H9 (cell line): ENCODE results near the gene POU2AF3. TPM values are rescaled to one million over a fixed set of nuclear protein-coding genes. Genes with fewer than 3 reads are reported as not detected.

Experiments used
- DNase-seq: peaks from one replicate; pipeline ENCODE4 v3.0.0-alpha.2; 2017
- H2AFZ ChIP-seq: one replicate; pipeline ENCODE4 v1.6.1; 2013; ENCODE audit warnings: mild to moderate bottlenecking, low read length, control low read depth, moderate library complexity
- H2AK5ac ChIP-seq: 2 replicates; pipeline ENCODE4 v1.6.1; 2013; ENCODE audit warnings: low read length, control low read depth, mixed read lengths; ENCODE audit not compliant: insufficient read length
- H2BK120ac ChIP-seq: one replicate; pipeline ENCODE4 v1.6.1; 2013; ENCODE audit warnings: low read depth, mild to moderate bottlenecking, low read length, control low read depth, inconsistent platforms; ENCODE audit not compliant: poor library complexity, severe bottlenecking
- H2BK12ac ChIP-seq: 2 replicates; pipeline ENCODE4 v1.6.1; 2013; ENCODE audit warnings: low read length, control low read depth, mixed read lengths, low read depth; ENCODE audit not compliant: insufficient read length
- H2BK15ac ChIP-seq: 2 replicates; pipeline ENCODE4 v1.6.1; 2013; ENCODE audit warnings: low read depth, low read length, control low read depth
- H2BK20ac ChIP-seq: one replicate; pipeline ENCODE4 v1.6.1; 2013; ENCODE audit warnings: low read depth, mild to moderate bottlenecking, low read length, control low read depth, inconsistent platforms; ENCODE audit not compliant: poor library complexity, severe bottlenecking
- H2BK5ac ChIP-seq: 2 replicates; pipeline ENCODE4 v1.6.1; 2013; ENCODE audit warnings: low read length, control low read depth, mixed read lengths; ENCODE audit not compliant: insufficient read length
- H3K14ac ChIP-seq: 2 replicates; pipeline ENCODE4 v1.6.1; 2013; ENCODE audit warnings: low read length, control low read depth; ENCODE audit not compliant: insufficient read depth
- H3K18ac ChIP-seq: 2 replicates; pipeline ENCODE4 v1.6.1; 2013; ENCODE audit warnings: low read depth, mild to moderate bottlenecking, mixed read lengths, low read length, control low read depth; ENCODE audit not compliant: insufficient read length
- H3K23ac ChIP-seq: 2 replicates; pipeline ENCODE4 v1.6.1; 2013; ENCODE audit warnings: low read length, control low read depth, mixed read lengths, low read depth; ENCODE audit not compliant: insufficient read length
- H3K23me2 ChIP-seq: 2 replicates; pipeline ENCODE4 v1.6.1; 2013; ENCODE audit warnings: low read depth, mild to moderate bottlenecking, mixed read lengths, low read length, control low read depth; ENCODE audit not compliant: insufficient read length, poor library complexity, severe bottlenecking
- H3K27ac ChIP-seq: 2 replicates; pipeline ENCODE4 v1.5.1; 2013; ENCODE audit warnings: low read length, control low read depth, mixed read lengths, low read depth; ENCODE audit not compliant: insufficient read length
- H3K27me3 ChIP-seq: 2 replicates; pipeline ENCODE4 v1.6.1; 2013; ENCODE audit warnings: low read length, control low read depth, inconsistent platforms; ENCODE audit not compliant: insufficient read depth
- H3K4ac ChIP-seq: 2 replicates; pipeline ENCODE4 v1.6.1; 2013; ENCODE audit warnings: low read depth, mild to moderate bottlenecking, control low read depth, inconsistent platforms, low read length, moderate library complexity
- H3K4me1 ChIP-seq: 2 replicates; pipeline ENCODE4 v1.6.1; 2013; ENCODE audit warnings: low read length, control low read depth, inconsistent platforms; ENCODE audit not compliant: insufficient read depth
- H3K4me2 ChIP-seq: 2 replicates; pipeline ENCODE4 v1.6.1; 2013; ENCODE audit warnings: low read length, control low read depth, mixed read lengths; ENCODE audit not compliant: insufficient read length, insufficient read depth
- H3K56ac ChIP-seq: 2 replicates; pipeline ENCODE4 v1.6.1; 2013; ENCODE audit warnings: low read depth, mild to moderate bottlenecking, mixed read lengths, low read length, control low read depth; ENCODE audit not compliant: insufficient read length
- H3K79me1 ChIP-seq: 2 replicates; pipeline ENCODE4 v1.6.1; 2013; ENCODE audit warnings: low read depth, mild to moderate bottlenecking, moderate library complexity, low read length, control low read depth, inconsistent platforms; ENCODE audit not compliant: insufficient read depth, poor library complexity, severe bottlenecking
- H3K79me2 ChIP-seq: 2 replicates; pipeline ENCODE4 v1.6.1; 2013; ENCODE audit warnings: low read length, control low read depth, inconsistent platforms; ENCODE audit not compliant: insufficient read depth
- H3K9ac ChIP-seq: 2 replicates; pipeline ENCODE4 v1.6.1; 2013; ENCODE audit warnings: low read length, control low read depth, mixed read lengths; ENCODE audit not compliant: insufficient read length; ENCODE audit errors: extremely low read depth
- H3K9me3 ChIP-seq: one replicate; pipeline ENCODE4 v1.6.1; 2013; ENCODE audit warnings: low read depth, low read length, inconsistent platforms; ENCODE audit not compliant: control insufficient read depth
- H3T11ph ChIP-seq: one replicate; pipeline ENCODE4 v1.6.1; 2013; ENCODE audit warnings: mild to moderate bottlenecking, low read length, control low read depth, inconsistent platforms
- H4K20me1 ChIP-seq: one replicate; pipeline ENCODE4 v1.6.1; 2013; ENCODE audit not compliant: control insufficient read depth, insufficient read length, insufficient read depth
- H4K5ac ChIP-seq: 2 replicates; pipeline ENCODE4 v1.6.1; 2013; ENCODE audit warnings: low read depth, mild to moderate bottlenecking, mixed read lengths, low read length, control low read depth; ENCODE audit not compliant: insufficient read length
- H4K8ac ChIP-seq: replicated peaks from 2 replicates; pipeline ENCODE4 v1.6.1; 2013; ENCODE audit warnings: low read length, control low read depth, mixed read lengths, low read depth; ENCODE audit not compliant: insufficient read length
- H4K91ac ChIP-seq: 2 replicates; pipeline ENCODE4 v1.6.1; 2013; ENCODE audit warnings: low read depth, mild to moderate bottlenecking, moderate library complexity, mixed read lengths, low read length, control low read depth; ENCODE audit not compliant: insufficient read length
- H3K27ac Mint-ChIP-seq, 3 experiments: 2 replicates in 2 of 3; 3 replicates in 1 of 3; pipeline ENCODE4 v1.8.0; 2020 to 2021; ENCODE audit warnings: mixed read lengths in 3 of 3, mild to moderate bottlenecking in 1 of 3, moderate library complexity in 1 of 3
- H3K27me3 Mint-ChIP-seq: 2 replicates; pipeline ENCODE4 v1.8.0; 2021; ENCODE audit warnings: low read depth, mild to moderate bottlenecking, moderate library complexity, mixed read lengths
- H3K36me3 Mint-ChIP-seq, 3 experiments: 2 replicates in 2 of 3; 3 replicates in 1 of 3; pipeline ENCODE4 v1.8.0; 2020 to 2021; ENCODE audit warnings: low read depth in 3 of 3, mixed read lengths in 3 of 3; ENCODE audit not compliant: insufficient read depth in 1 of 3
- H3K4me1 Mint-ChIP-seq, 2 experiments: 2 replicates each; pipeline ENCODE4 v1.8.0; 2020; ENCODE audit warnings: mixed read lengths in 2 of 2
- H3K4me3 Mint-ChIP-seq, 2 experiments: 2 replicates in 1 of 2; 3 replicates in 1 of 2; pipeline ENCODE4 v1.8.0; 2020 to 2021; ENCODE audit warnings: mild to moderate bottlenecking in 2 of 2, mixed read lengths in 2 of 2, moderate library complexity in 1 of 2
- H3K9me3 Mint-ChIP-seq, 2 experiments: 2 replicates in 1 of 2; 3 replicates in 1 of 2; pipeline ENCODE4 v1.8.0; 2020; ENCODE audit warnings: mild to moderate bottlenecking in 2 of 2, mixed read lengths in 2 of 2, moderate library complexity in 1 of 2
- WGBS: extraction: QIAGEN DNeasy Blood & Tissue Kit; methylation state at CpG from one replicate; pipeline ENCODE4 v1.1.7; 2013; ENCODE audit warnings: missing lambda C conversion rate, low lambda C conversion rate, mixed read lengths; ENCODE audit not compliant: insufficient read length; ENCODE audit errors: extremely low coverage; 5-methylcytosine and 5-hydroxymethylcytosine counted together
- total RNA-seq: library from RNA; stranded (reverse); gene quantifications from 2 replicates; pipeline ENCODE4 v1.2.1, GENCODE V29; 2021
- TF ChIP-seq, protein P1 (sequence below): fragments of 200-600 bp; sonication (generic); conservative IDR thresholded peaks from 3 replicates; pipeline ENCODE4 v1.8.0; 2021; ENCODE audit warnings: antibody characterized with exemption, mild to moderate bottlenecking

POU2AF3 gene
- total RNA-seq, 1 experiment from 2014 or later, result 0.52 TPM

- Mint-ChIP-seq H3K4me1 (peaks cover 15 to 23% of the 10 kb centered on the region in 2 experiments), H3K27ac (no peak overlapping the region), H3K36me3 (no peaks in the 10 kb centered on the region), H3K9me3 (no peaks in the 10 kb centered on the region), H3K4me3 (no peak overlapping the region), H3K27me3 (peaks cover 12% of the 10 kb centered on the region)
- Histone ChIP-seq H4K5ac (no peak overlapping the region), H4K20me1 (no peaks in the 10 kb centered on the region), H3K4ac (no peak overlapping the region), H3K23ac (no peak overlapping the region), H3K9ac (no peak overlapping the region), H2BK120ac (no peak overlapping the region), H2AK5ac (no peak overlapping the region), H2BK5ac (no peak overlapping the region), H3K23me2 (no peaks in the 10 kb centered on the region), H3K79me2 (no peaks in the 10 kb centered on the region), H2BK12ac (no peak overlapping the region), H3K4me2 (no peak overlapping the region), H3K18ac (no peak overlapping the region), H2BK15ac (no peak overlapping the region), H3T11ph (no peak overlapping the region), H3K79me1 (no peaks in the 10 kb centered on the region), H2BK20ac (no peak overlapping the region), H3K56ac (no peak overlapping the region), H4K91ac (no peak overlapping the region), H3K27ac (no peak overlapping the region), H2AFZ (no peak overlapping the region), H4K8ac (no peak overlapping the region), H3K14ac (no peak overlapping the region), H3K9me3 (no peaks in the 10 kb centered on the region), H3K4me1 (peaks cover 6% of the 10 kb centered on the region; the same call in 1 of the 2 replicates), H3K27me3 (no peaks in the 10 kb centered on the region)
- no peak for DNase-seq
- no CpG with 5 or more reads among the region's 5 CpGs for WGBS
- TF ChIP-seq, protein P1, sequence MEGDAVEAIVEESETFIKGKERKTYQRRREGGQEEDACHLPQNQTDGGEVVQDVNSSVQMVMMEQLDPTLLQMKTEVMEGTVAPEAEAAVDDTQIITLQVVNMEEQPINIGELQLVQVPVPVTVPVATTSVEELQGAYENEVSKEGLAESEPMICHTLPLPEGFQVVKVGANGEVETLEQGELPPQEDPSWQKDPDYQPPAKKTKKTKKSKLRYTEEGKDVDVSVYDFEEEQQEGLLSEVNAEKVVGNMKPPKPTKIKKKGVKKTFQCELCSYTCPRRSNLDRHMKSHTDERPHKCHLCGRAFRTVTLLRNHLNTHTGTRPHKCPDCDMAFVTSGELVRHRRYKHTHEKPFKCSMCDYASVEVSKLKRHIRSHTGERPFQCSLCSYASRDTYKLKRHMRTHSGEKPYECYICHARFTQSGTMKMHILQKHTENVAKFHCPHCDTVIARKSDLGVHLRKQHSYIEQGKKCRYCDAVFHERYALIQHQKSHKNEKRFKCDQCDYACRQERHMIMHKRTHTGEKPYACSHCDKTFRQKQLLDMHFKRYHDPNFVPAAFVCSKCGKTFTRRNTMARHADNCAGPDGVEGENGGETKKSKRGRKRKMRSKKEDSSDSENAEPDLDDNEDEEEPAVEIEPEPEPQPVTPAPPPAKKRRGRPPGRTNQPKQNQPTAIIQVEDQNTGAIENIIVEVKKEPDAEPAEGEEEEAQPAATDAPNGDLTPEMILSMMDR, result no peak
Observed at GRCh38 chr11:111306321-111306720, 8.0 kb downstream of the POU2AF3 start.
